Measurements from ENCODE around the gene SEMA3A. TPM values are rescaled to one million over a fixed set of nuclear protein-coding genes. Genes with fewer than 3 reads are reported as not detected.

SEMA3A gene
- polyA plus RNA-seq, 4 donors = 10.1 to 22.4 (median 15.0) TPM

DNA sequence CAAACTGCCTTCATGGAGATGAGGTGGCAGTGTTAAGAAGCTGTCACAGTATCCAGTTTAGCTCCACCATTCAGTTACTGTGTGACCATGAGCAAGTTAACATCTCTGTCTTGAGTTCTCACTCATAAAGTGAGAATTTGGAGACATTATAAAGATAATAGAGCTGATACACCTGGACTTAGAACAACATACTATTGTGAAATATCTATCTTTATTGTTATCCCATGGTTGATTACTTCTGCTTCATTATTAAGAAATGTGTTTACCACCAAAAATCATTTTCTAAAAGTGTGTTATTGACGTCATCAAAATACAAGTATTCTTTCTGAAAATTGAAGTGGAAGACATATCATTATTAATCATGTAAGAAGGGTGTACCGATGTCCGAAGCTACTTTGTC lies 166.9 kb downstream of the SEMA3A start:
- no peak for DNase-seq (ENCODE audit: low read depth in 4 of 4, low spot score in 3 of 4)

DNA sequence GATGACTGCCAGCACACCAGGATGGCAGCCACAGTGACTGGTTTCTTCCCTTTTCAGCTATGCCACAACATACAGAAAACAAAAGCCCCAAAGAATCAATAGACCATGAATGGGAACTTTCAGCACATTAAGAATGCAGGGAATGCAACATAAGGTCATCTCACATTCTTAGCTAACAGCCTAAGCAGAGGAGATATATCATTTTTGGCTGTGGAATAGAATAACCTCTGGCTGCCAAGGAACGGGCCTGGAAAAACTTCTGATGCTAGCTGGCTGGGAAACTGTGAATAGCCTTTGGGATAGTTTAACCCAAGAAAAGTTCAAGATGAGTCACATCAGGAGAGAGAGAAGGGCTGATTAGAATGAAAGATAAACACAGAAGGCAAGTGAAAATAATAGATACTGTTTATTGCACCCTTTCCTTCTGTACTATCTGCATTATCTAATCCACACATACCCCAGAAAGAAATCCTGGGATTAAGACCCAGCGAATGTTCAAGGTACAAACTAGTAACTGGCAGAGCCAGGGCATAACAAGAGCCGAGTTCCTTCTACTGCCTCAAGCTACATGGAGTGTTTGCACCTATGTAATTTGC lies 169.2 kb downstream of the SEMA3A start:
- peak in 2 of 4 donors; percentile 40 to 42 for DNase-seq (ENCODE audit: low read depth in 4 of 4, low spot score in 3 of 4)

DNA sequence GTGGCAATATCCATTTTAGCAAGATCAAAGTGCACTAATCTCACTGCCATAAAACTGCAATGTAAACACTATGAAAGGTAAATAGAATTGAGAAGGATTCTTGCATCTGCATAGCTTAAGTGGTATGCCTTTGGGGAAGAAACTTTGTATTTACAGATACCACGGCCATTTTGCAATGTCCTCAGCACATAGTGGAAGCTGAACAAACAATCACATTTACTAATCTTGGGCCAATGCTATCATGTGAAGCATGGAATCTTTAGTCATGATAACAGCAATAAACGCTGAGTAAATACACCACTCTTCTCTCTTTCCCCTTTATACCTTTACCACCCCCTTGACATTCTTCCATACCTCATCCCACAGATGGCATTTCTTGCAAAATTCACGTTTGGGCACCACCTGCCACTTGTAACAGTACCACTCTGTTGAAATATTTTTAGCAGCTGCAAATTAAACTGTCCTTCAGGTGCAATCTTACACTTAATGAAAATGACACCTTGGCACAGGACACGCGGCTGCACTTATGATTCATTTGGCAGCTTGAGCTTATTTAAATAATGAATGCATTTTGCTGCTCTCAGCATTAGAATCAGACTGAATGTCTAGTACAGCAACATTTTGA lies 171.8 kb downstream of the SEMA3A start:
- no peak for DNase-seq (ENCODE audit: low read depth in 4 of 4, low spot score in 3 of 4)

DNA sequence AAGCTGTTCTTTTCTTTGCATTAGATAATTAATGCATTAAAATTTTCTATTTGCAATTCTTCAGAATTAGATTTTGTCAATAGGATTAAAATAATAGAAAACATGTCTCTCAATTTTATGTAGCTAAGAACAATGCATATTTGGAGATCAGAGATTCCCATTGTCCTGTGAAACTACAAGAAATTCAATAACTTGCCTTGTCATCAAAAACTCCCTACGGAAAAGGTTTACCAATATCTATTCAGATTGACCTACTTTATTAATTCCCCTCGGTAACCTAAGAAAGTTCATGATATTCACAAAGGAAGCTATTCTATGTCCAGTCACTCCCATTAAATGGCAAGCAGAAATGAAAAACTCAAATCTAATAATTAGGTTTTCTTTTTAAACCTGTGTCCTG lies 172.6 kb downstream of the SEMA3A start:
- no peak for DNase-seq (ENCODE audit: low read depth in 4 of 4, low spot score in 3 of 4)

DNA sequence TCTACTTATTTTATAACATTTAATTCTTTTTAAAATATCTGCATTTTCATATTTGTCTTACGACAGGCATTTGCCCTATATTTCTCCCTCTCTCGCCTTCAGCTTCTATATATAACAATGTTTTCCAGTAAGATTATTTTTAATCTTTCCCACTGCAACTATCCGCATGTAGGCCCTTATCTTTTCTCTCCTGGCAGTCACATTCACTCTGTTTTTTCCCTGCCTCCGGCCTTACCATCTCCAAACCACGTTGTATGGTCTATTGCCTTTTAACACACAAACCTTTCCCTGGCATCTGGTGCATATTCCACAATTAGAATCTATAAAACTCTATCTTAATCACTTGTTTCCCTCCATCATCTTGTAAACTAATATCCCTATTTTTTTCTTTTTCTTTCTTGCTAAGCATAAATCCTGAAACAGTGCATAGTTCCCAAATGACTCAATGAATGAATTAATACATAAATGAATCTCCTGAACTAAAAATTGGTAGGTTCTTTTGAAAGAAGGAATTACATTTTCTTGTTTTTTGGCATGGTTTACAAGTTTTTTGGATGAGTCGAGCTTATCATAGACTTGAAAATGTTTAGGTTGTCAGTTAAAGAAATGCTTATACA lies 173.2 kb downstream of the SEMA3A start:
- DNase-seq (ENCODE audit: low read depth in 4 of 4, low spot score in 3 of 4) = no peak

DNA sequence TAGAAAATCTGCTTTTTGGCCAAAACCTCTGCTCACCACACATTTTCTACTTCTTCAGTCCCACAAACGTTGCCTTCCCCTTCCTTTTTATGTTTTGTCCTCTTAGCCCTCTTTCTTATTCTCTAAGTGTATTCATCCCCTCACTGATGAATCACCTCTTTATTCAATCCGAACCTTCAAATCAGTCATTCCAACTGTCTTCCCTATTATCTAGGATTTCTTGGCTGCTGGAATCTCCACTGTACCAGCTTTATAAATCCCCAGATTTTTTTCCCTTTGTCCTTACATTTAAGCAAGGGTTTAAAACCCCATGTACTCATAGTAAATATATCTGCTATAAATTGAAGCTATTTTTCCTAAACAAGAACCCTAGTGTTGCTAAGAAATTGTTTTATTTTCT lies 176.9 kb downstream of the SEMA3A start:
- no peak for DNase-seq (ENCODE audit: low read depth in 4 of 4, low spot score in 3 of 4)

DNA sequence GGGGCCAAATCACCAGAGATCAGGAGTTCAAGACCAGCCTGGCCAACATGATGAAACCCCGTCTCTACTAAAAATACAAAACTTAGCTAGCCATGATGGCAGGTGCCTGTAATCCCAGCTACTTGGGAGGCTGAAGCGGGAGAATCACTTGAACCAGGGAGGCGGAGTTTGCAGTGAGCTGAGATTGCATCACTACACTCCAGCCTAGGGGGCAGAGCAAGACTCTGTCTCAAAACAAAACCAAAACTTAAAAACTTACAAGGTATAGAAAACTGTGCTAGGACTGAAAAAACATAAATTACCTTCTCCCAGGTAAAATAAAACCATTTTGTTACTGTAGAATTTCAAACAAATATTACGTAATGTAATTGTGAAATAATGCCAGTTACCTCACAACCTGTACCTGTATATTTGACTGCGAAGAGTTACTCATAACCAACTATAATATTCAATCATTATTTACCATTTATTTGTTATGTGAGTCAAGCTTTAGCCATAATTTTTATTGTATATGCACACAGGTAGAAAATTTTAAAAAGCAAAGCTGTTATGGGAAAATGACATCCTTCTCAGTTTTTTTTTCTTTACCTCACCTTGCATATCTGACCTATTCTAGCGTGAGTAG lies 180.9 kb downstream of the SEMA3A start:
- DNase-seq (ENCODE audit: low read depth in 4 of 4, low spot score in 3 of 4) = no peak

DNA sequence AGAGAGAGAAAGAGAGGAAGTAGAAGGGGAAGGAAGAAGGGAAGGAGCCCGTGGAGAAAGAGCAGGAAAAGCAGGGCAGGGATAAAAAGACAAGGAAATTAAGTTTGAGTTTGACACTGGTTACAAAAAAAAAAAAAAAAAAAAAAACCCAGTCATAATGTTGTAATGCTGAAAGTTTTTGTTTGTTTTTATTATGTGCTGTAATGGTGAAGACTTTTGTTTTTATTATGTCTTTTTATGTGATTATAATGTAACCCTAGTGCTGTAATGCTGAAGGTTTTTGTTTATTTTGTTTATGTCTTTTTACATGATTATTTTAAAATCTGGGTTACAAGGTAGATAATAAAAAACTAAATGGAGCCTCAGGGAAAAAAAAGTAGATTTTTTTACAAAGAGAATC lies 184.8 kb downstream of the SEMA3A start:
- DNase-seq (ENCODE audit: low read depth in 4 of 4, low spot score in 3 of 4) = no peak

DNA sequence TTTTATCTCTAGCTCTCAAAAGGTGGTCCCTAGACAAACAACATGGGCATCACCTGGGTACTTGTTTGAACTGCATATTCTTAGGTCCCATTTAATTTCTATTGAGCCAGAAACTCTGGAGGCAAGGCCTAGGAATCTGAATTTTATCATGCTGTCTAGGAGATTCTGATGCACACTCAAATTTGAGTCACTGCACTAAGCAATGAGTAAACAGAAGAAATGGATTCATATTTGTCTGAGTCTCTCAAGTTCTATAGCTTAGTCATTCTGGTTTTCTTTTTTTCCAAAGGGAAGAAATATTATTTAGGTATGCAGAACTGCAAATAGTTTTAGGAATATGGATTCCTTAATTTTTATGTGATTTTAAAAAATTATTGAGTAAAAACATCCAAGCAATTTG lies 185.5 kb downstream of the SEMA3A start:
- no peak for DNase-seq (ENCODE audit: low read depth in 4 of 4, low spot score in 3 of 4)

DNA sequence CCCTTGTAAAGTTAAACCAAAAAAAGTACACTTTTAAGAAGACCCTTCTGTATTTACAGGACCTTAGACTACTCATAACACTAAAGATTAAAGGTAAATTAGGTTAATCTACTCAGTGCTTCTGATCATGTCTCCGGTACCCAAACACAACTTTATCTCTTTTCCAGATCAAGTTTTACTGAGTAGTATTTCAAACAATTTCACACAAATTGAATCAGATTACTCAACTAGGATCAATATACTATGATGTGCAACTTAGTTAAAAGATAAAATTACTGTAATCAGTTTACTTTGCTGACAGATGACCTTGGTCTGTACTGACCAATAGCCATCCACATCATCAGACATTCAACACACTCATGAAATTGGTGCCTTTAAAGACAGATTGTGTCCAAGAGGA lies 191.4 kb downstream of the SEMA3A start:
- DNase-seq (ENCODE audit: low read depth in 4 of 4, low spot score in 3 of 4) = no peak

DNA sequence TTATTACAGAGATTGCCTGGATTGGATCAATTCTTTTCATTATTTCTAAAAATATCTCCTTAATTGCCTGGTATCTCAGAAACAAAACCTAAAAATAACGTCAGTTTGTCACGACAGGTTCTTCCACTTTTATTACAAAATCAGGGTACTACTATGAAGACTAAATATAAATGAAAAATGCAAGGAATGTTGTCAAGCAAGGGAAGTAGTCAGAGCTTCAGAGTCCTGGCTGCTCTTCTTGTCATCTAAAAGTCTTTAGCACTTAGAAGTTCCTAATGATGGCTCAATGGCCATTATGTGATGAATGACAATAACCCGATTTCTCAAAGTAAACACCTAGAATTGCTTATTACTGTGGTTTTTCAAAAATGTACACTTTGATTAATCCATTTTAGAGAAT lies 192.2 kb downstream of the SEMA3A start:
- no peak for DNase-seq (ENCODE audit: low read depth in 4 of 4, low spot score in 3 of 4)

DNA sequence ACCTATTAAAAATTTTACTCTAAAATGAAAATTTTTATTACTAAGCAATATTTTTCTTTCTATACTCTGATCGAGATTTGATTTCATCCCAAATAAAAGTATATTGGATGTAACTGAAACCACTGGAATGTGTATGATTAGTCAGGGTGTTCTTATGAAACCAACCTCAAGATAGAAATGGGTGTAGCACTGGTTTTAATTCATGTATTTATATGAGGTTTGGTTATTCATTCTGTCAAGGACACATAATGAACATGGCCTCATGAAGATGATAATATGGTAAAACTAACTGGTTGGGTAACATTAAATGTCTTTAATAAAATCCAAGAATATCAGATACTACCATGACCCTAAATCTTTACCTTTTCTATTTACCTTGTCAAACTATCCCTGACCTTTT lies 197.7 kb downstream of the SEMA3A start:
- DNase-seq (ENCODE audit: low read depth in 4 of 4, low spot score in 3 of 4) = no peak

DNA sequence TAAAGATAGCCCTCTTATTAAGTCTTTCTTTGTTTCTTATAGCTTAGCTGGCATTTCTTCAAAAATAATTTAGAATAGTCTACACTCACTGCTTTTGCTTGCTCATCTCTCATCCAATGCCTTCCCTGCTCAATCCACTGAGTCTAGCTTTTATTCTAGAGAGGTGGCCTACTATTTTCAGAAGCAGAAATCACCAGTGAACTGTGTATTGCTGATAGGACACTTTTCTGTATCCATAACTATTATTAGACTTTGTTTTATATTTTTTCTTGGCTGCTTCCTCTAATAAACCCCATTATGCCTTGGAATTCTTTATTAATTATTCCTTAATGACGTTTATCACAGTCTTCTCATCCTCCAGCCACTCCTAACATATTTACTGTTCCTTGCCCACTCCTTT lies 206.8 kb downstream of the SEMA3A start:
- DNase-seq (ENCODE audit: low read depth in 4 of 4, low spot score in 3 of 4) = no peak

DNA sequence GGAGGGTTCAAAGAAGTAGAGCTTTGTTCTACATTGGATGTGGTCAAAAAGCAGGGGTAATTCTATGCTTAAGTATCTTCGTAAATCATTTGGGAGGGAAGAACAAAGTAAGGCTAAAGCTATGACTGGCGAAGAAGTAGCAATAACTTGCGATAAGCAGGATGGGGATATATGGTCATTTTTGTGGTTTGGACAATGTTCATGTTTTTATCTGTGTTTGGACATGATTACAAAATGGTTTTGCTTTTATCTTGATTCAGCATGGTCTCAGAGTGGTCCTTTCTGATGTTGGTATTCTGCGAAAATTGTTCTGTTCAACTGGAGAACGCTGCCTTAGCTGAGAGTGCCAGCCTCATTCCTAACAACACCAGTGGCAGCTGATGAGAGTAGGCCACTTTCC lies 208.8 kb downstream of the SEMA3A start:
- DNase-seq (ENCODE audit: low read depth in 4 of 4, low spot score in 3 of 4) = no peak

DNA sequence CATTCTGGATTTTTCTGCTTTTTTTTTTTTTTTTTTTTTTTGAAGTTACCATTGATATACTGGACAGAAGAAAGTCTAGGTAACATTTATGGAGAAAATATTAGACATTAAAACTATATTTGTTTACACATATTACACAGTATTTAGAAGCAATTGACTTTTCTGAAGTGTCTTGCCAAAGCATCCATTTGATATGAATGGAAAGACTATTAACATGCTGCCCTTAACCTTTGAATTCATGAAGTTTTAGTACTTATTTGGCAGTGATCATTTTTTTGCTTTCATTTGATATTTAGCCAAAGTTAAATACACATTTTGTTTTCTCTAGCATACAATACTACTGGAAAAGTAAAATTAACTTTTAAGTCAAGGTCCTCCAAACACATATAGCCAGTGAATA lies 210.0 kb downstream of the SEMA3A start:
- DNase-seq (ENCODE audit: low read depth in 4 of 4, low spot score in 3 of 4) = no peak

DNA sequence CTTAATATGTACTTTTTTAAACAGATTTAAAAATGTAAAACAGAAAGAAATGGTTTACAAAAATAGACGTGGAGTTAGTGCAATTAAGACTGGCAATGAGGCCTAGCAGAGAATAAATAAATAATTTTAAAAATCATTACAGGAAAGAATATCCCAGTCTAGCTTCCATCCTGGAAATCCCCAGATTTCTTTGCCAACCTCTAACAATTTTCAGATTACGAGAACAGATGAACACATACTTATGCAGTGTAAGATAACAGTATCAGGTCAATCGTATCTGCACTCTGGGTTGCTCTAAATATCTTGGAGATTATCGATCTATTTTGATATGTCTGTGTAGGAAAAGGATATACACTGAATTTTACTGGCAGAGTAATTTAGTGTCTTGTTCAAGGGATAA lies 210.5 kb downstream of the SEMA3A start:
- no peak for DNase-seq (ENCODE audit: low read depth in 4 of 4, low spot score in 3 of 4)

DNA sequence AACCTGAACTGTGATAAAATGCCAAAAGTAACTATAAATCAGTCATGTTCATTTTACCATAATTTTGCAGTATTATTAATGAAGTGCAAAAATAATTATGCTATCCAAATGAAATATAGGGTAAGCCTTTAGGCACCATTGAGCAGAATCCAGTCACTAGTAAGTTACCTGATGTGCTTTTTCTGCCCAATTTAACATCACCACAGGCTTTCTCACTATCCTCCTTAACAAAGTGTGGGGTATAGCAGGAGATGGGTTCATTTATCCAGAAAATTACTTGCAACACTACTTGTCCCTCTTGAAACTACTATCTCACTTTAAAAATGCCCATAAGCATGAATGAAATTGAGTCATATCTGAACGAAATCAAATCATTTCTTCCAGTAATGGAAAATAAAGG lies 211.0 kb downstream of the SEMA3A start:
- DNase-seq (ENCODE audit: low read depth in 4 of 4, low spot score in 3 of 4) = no peak

DNA sequence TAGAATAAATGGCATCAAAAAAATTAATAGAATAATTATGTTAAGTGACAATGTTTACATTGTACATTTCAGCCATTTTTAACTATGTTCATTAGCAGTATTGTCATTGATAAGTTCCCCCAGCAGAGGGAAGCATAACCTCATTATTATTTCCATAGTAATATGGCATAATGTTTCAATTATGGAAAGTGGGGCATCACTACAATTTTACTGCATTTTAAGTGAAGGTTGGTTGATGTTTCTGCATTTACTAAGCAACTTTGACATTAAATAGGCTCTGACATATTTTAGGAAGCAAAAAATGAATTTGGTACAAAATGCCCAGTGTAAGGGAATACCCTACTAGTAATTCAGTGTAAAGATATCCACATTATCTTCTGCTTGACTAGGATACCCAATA lies 218.3 kb downstream of the SEMA3A start:
- no peak for DNase-seq (ENCODE audit: low read depth in 4 of 4, low spot score in 3 of 4)

DNA sequence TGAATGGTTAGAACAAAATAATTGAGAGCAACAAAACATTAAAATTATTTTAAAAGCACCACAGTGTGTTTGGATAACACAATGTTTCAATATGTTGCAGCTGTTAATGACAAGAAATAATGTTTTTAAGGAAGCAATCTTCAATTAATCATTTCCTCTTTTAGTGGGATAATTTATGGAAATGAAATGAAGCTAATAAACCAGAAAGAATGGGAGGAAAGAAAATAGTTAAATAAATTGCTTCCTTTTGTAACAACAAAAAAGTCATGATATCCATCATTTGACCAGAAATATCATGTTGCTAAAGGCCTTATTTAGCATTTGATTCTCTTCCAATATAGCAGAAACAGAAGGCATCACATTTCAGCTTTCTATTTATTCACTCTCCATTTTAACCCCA lies 224.5 kb downstream of the SEMA3A start:
- DNase-seq (ENCODE audit: low read depth in 4 of 4, low spot score in 3 of 4) = no peak

DNA sequence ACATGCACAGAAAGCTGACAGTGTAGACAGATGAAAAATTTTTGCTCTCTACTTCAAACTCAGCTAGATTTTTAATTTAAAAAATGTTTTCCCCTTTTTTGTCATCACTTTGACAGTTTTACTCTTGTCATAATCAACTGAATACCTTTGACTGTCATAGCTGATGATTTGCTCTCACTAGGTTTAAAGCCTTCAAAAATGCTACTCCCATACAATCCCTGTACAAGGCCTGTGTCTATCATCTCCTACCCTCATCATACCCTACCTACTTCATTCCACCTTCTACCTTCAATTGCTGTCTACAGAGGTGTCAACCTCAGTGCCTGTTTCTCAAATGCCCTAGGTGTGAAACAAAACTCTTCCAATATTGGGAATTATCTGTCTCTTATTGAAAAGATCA lies 230.3 kb downstream of the SEMA3A start:
- DNase-seq (ENCODE audit: low read depth in 4 of 4, low spot score in 3 of 4) = no peak

DNA sequence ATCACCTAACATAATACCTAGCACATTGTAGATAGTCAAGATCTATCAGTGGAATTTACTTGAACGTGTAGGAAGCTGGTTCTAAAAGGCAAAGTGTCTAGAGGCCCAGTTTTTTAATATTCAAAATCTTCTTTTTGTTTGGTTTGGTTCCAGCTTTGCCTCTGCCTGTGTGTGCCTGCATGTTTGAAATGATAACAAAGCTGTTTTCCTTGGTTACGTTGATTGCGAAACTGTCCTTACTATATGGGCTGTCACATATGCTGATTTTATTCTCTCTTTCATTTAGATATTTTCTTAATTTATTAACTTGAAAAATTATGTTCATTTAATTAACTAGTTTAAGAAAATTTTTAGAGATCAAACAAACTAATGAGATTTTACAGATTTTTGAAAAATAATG lies 237.3 kb downstream of the SEMA3A start:
- DNase-seq (ENCODE audit: low read depth in 4 of 4, low spot score in 3 of 4) = no peak

DNA sequence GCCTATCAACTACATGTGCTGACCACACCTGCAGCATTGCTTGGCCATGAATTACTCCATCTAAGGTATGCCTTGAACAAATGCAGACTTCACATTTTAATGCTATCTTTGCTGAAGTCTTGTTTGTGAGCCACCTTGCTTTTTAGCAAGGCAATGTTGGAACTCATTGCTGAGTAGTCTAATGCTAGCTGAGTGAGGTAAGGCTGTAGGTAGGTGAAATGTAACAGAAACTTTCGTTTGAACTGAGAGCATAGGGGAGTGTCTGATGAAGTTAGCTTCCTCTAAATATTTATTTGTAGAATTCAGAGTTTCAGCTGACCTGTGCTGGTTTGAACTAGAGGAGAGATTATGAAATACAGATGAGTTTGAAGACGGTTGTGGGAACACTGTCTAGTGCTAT lies 238.5 kb downstream of the SEMA3A start:
- DNase-seq (ENCODE audit: low read depth in 4 of 4, low spot score in 3 of 4) = no peak
